GM19023 (cell line): ENCODE measurements around the gene TSHR.
A peak's percentile ranks its signal among the peaks of the same experiment; 100 is the strongest.

Source experiments
- ATAC-seq: cut with Tn5 transposase; IDR thresholded peaks from one replicate; pipeline ENCODE4 v1.9.1; 2021; ENCODE audit warnings: mild to moderate bottlenecking, moderate library complexity; ENCODE audit not compliant: unreplicated experiment

Gene TSHR

GRCh38 chr14:81127785-81128184 lies 172.4 kb downstream of the TSHR start:
- no peak for ATAC-seq

GRCh38 chr14:81129242-81129641 lies 173.8 kb downstream of the TSHR start:
- no peak for ATAC-seq

GRCh38 chr14:81132468-81132867 lies 177.0 kb downstream of the TSHR start:
- ATAC-seq = no peak

GRCh38 chr14:81133400-81133799 lies 178.0 kb downstream of the TSHR start:
- no peak for ATAC-seq

GRCh38 chr14:81137316-81137715 lies 181.9 kb downstream of the TSHR start:
- ATAC-seq = no peak

- ATAC-seq = no peak
These were observed 183.0 kb downstream of the TSHR start for GRCh38 chr14:81138429-81138828.

- no peak for ATAC-seq
These were observed 186.0 kb downstream of the TSHR start for GRCh38 chr14:81141426-81141825.

GRCh38 chr14:81143793-81144192 lies 188.4 kb downstream of the TSHR start:
- no peak for ATAC-seq

GRCh38 chr14:81144824-81145603 lies 189.6 kb downstream of the TSHR start:
- ATAC-seq = no peak

GRCh38 chr14:81147140-81147897 lies 191.9 kb downstream of the TSHR start:
- ATAC-seq = peak; percentile 73

- no peak for ATAC-seq
These were observed 193.2 kb downstream of the TSHR start for GRCh38 chr14:81148635-81149034.

- ATAC-seq = no peak
These were observed 197.8 kb downstream of the TSHR start for GRCh38 chr14:81153187-81153586.

GRCh38 chr14:81157431-81157830 lies 202.0 kb downstream of the TSHR start:
- ATAC-seq = no peak

GRCh38 chr14:81161088-81161487 lies 205.7 kb downstream of the TSHR start:
- ATAC-seq = no peak

- ATAC-seq = no peak
These were observed 206.3 kb downstream of the TSHR start for GRCh38 chr14:81161749-81162148.

GRCh38 chr14:81162941-81163340 lies 207.5 kb downstream of the TSHR start:
- no peak for ATAC-seq

- peak; percentile 93 for ATAC-seq
These were observed 208.8 kb downstream of the TSHR start for GRCh38 chr14:81164167-81164774.

GRCh38 chr14:81165188-81165587 lies 209.8 kb downstream of the TSHR start:
- no peak for ATAC-seq

GRCh38 chr14:81166121-81166520 lies 210.7 kb downstream of the TSHR start:
- no peak for ATAC-seq

GRCh38 chr14:81169267-81169666 lies 213.8 kb downstream of the TSHR start:
- ATAC-seq = no peak

GRCh38 chr14:81169711-81170103 lies 214.3 kb downstream of the TSHR start:
- peak; percentile 22 for ATAC-seq
